ENCODE measurements around the gene RNF208.

The RNF208 gene

DNA sequence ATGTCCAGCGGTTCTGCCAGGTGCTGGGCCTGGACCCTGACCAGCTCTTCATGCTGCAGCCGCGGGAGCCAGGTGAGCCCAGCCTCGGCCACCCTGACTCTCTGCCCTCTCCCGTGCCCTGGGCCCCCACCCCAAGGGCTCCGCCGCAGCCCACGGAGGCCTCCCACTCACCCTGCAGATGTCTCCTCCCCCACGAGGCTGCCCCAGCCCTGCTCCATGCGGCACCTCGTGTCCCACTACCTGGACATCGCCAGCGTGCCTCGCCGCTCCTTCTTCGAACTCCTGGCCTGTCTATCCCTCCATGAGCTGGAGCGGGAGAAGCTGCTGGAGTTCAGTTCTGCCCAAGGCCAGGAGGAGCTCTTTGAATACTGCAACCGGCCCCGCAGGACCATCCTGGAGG, 7.4 kb downstream of the RNF208 start:
- no peak for DNase-seq (ENCODE audit: low read depth)

DNA sequence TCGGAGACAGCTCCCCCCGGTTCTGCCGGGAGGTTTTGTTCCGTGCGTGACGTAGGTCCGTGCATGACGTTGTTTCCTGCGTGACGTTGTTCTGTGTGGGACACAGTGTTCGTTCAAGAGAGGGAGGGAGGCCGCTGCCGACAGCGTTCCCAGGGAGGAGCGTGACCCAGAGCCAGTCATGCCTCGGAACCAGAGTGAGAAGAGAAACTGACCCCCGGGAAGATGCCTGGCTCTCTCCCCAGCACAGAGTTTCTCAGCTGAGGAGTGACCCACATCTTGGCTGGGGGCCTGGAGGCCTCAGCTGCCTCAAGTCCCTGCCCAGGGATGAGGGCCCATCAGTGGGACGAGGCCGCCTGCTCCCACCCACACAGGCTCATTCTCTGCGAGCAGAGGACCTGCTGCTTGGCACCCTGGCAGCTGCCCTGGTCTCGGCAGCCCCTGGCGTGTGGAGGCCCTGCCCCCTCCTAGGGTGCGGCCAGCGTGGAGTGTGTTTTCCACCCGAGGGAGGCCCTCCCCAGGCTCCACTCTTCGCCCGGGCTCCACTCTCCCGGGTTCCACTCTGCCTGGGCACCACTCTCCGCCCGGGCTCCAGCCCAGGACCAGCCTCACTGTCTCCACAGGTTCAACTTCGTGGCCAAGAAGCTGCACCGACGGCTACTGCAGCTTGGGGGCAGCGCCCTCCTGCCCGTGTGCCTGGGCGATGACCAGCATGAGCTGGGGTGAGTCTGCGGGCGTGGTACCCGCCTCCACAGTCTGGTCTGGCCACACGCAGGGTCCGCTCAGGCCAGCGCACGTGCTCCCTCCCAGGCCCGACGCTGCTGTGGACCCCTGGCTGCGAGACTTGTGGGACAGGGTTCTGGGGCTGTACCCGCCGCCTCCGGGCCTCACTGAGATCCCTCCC, 8.6 kb downstream of the RNF208 start:
- DNase-seq (ENCODE audit: low read depth), result no peak

DNA sequence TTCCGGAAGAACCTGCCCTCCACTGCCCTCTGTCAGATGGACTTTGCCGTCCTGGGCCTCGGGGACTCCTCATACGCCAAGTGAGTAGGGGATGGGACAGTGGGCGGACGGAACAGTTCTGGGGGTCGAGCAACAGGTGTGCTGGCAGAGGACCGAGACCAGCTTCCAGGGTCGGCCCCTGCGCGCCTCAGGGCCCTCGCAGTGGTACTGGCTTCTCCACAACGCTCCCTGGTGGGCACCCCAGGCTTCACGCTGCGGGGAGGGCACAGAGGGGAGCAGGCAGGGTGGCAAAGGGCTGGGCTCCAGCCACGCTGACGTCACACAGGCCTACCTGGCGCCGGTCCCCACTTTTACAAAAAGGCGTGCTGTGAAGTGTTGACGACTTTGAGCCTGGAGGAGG, 9.5 kb downstream of the RNF208 start:
- no peak for DNase-seq (ENCODE audit: low read depth)

DNA sequence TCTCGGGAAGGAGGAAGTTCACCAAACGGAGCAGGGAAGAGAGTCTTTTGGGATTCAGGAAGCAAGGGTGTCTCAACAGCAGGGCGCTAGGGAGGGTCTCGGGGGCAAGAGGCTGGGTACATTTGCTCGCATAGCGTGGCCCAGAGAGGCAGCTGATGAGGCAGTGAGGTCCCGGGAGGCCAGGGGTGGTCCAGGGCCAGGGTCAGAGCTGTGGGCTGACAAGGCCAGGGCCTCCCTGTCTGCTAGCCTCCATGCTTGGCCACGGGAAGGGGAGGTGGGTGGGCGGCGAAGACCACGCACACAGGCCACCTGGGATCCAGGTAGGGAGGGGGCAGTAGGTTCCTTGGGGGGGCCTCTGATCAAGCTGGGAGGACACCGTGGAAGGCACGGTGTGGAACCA, 10.5 kb downstream of the RNF208 start:
- no peak for DNase-seq (ENCODE audit: low read depth)

DNA sequence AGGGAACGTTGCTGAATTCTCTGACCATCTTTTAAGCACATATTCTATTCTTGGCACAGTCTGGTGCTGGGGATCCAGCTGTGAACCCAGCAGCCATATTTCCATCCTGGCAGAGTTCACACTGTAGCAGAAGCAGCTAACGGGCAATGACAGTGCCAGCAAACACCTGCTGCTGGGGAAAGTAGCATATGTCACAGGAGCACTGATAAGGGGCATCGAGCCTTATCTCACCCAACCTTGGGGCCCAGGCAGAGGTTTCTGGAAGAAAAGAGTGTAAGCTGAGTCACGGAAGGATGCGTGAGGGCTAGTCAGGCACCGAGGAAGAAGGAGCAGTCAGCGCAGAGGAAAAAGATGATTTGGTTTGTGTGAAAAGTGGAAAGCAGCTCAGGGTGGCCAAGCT, 15.4 kb downstream of the RNF208 start:
- DNase-seq (ENCODE audit: low read depth), result no peak

DNA sequence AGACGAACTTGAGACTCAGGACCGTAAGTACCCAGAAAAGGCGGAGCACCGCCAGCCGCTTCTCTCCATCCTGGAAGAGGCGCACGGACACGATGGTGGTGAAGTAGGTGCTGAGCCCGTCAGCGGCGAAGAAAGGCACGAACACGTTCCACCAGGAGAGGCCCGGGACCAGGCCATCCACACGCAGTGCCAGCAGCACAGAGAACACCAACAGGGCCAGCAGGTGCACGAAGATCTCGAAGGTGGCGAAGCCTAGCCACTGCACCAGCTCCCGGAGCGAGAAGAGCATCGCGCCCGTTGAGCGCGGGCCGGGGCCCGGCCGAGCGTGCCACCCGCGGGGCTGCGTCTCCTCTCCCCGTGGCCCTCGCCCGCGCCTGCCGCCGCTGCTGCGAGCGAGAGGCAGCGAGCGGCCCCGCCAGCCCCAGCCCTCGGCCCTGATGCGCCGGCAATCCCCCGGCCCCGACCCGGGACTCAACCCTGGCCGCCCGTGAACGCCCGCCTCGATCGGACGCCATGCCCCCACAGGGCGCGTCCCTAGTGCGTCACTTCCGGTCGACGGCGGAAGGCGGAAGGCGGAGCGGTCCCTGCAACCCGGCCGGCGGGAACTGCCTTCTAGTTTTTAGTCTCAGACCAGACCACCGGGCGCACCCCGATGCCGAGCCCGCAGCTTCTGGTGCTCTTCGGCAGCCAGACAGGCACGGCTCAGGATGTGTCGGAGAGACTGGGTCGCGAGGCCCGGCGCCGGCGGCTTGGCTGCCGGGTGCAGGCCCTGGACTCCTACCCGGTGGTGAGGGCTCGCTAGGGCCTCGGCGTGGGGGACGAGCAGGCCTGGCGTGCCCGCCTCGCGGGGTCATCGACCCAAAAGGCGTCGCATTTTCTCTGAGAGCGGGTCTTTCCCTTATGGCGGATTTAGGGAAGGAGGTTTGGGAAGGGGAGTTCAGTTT, 16.6 kb downstream of the RNF208 start, which contains the start of the genes NDOR1 and TMEM203:
Gene NDOR1 (plus strand): TSS at position 575 of the 944 bp plus-strand sequence. CDS start 78 bp downstream, at position 653.
Gene TMEM203 (minus strand): TSS at position 523 of the 944 bp plus-strand sequence. CDS start 234 bp downstream, at position 289.
- peak; percentile 92 for DNase-seq (ENCODE audit: low read depth)

DNA sequence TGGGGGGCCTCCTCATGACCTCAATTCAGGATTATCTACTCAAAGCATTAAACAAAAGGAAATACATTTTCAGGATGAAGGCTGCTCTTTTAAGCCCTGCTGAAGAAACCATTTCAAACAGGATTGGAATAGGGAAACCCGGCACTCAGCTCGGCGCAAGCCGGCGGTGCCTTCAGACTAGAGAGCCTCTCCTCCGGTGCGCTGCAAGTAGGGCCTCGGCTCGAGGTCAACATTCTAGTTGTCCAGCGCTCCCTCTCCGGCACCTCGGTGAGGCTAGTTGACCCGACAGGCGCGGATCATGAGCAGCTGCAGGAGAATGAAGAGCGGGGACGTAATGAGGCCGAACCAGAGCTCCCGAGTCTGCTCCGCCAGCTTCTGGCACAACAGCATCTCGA, 17.3 kb downstream of the RNF208 start:
- no peak for DNase-seq (ENCODE audit: low read depth)

DNA sequence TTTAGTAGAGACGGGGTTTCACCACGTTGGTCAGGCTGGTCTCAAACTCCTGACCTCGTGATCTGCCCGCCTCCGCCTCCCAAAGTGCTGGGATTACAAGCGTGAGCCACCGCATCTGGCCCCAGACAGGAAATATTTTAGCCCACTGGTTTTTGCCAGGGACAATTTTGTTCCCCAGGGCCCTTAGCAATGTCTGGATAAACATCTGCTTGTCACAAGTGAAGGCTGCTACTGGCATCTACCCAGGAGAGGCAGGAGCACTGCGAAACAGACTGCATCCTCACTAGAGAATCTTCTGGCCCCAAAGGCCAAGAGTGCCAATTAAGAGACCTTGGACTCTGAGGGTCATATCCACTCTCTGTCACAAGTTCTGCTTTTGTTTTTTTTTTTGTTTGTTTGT, 19.1 kb downstream of the RNF208 start:
- DNase-seq (ENCODE audit: low read depth), result no peak

DNA sequence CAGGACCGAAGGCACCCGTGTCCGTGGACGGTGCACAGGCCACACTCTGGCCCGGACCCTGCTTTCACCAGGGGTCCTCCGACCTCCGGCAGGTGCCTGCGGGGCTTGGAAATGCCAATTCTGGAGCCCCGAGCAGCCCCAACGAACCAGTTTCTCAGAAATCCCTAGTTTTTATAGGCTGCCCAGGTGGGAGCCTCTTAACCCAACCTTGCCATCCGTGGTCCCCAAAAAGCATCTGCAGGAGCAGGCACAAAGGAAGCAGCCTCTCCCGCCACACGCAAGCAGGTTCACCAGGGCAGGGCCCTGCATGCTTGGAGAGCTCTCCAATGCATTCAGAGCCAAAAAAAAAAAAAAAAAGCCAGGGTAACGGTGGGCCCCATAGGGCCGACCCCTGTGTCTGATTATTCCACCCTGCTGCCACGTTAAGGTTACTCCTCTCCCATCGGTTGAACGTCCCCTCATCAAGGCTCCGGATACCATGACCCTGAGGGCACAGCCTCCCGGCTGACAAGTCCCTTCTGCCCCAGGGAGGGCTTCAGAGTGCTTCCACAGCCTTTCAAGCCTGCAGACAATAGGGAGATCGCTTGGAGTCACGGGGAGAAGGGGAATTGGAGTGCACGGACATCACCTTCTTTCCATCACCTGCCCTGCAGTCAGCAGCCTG, 20.7 kb downstream of the RNF208 start:
- DNase-seq (ENCODE audit: low read depth), result no peak

DNA sequence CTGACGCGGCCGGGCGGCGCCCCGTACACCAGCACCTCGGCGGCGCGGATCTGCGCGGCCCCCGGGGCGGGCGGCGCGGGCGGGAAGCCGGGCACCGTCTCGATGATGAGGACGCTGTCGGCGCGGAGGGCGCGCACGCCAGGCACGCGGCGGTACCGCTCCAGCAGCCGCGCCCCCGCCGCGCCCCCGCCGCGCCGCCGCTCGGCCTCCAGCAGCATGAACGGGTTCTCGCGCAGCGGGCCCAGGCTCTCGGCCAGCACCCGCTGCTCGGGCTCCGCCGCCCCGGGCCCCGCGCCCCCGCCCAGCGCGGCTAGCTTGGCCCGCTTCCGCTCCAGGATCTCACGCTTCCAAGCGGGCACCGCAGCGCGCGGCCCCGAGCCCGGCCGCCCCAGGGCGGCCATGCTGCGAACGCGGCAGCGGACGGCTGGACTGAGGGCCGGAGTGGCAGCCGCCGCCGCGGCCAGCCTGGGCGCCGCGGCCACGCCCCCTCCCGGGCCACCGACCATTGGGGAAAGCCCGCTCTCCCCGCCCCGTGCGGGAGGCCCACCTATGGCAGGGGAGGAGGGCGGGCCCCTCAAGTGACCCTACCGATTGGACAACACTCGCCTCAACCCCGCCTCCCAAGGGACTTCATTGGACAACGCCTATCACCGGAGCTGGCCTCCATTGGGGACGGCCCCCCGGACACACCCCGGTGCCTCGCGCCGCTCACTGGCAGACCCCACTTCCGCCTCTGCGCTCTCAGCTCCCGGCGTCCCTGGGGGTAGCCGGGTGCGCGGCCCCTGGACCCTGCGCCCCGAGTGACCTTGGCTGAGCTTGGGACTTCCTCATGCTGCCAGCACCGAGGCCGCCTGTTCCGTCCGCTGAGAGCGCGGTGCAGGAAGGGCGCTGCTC, 21.5 kb downstream of the RNF208 start, which contains the start of gene TPRN:
Gene TPRN (minus strand): TSS at position 431 of the 894 bp plus-strand sequence. CDS start 30 bp downstream, at position 401.
- peak; percentile 98 for DNase-seq (ENCODE audit: low read depth)

DNA sequence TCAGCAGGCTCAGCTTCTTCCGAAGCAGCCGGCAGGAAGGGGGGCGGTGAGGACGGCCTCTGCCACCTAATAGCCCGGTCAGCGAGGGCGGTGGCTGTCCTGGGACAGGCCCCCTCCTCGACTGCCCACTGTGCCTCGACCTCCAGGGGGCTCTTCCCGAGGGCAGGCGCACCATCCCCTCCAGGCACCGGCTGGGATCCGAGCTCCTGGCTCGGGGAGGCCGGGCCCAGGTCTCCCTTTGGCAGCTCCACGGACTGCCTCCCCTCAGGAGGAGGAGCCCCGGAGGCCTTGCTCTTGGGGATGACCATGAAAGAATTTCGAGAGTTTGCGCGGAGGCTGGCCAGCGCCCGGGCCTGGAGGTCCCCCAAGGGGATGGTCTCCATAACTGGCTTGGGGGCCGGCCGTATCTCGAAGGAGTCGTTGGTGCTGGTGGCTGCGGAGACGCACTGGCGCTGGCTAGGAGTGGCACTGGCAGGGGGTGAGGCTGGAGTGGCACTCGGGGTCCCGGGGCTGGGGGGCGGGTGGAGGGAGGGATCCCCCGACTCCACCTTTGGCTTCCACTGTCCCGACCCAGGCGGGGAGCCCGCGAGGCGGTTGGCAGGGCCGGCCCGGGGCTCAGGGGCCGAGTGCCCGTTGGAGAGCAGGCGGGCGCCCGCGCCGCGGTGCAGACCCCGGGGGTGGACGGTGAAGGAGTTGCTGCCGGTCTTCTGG, 22.5 kb downstream of the RNF208 start:
- DNase-seq (ENCODE audit: low read depth), result no peak

DNA sequence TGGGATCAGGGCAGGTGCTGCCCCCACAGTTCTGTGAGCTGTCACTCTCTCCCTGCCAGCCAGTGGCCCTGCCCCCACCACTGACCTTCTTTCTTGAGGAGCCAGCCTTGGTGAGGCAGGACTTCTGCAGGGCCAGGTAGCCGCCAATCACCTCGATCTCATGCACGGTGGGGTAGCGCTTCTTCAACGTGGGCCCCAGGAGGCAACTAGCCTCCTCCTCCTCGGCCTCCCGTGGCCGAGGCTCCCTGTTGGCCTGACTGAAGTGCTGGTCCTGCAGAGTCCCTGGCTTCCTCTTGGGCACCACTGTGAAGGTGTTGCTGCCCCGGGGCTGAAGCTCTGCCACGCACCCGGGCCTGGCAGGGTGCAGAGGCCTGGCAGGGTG, 23.1 kb downstream of the RNF208 start:
- DNase-seq (ENCODE audit: low read depth), result no peak

DNA sequence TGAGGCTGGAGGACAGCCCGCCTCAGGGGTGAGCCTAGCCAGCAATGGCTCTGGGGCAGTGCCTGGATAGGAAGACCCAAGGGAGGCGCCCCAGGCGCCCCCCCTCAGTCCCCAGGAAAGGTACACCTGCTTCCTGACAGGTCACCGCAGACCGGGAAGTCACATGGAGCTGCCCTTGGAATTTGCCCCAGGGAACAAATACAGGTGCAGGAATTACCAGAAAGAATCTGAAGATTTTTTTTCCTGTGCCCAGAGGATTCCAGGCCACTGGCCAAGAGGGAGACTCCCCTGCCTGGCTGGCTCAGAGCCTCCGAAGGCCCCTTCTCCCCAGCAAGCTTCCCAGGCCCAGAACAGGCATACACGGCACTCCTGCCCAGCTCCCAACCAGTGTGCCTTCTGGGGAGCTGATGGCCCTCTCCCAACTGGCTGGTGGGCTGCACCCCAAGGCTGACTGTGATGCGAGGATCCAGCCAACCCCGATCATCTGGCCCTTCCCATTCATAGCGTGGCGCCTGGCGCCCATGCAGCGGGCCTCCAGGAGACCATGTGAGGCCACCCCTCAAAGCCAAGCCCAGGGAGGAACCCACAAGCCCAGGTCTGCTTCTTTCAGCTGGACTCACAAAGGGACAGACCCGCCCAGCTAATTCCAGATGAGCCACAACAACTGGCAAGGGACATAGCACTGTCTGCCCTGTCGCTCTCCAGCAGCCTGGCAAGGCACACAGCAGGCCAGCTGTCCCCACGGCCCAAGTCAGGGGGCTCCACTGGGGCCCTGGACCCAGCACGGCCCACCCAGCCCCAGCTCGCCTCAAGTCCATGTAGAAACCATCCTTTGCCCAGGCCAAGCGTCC, 23.8 kb downstream of the RNF208 start:
- no peak for DNase-seq (ENCODE audit: low read depth)

DNA sequence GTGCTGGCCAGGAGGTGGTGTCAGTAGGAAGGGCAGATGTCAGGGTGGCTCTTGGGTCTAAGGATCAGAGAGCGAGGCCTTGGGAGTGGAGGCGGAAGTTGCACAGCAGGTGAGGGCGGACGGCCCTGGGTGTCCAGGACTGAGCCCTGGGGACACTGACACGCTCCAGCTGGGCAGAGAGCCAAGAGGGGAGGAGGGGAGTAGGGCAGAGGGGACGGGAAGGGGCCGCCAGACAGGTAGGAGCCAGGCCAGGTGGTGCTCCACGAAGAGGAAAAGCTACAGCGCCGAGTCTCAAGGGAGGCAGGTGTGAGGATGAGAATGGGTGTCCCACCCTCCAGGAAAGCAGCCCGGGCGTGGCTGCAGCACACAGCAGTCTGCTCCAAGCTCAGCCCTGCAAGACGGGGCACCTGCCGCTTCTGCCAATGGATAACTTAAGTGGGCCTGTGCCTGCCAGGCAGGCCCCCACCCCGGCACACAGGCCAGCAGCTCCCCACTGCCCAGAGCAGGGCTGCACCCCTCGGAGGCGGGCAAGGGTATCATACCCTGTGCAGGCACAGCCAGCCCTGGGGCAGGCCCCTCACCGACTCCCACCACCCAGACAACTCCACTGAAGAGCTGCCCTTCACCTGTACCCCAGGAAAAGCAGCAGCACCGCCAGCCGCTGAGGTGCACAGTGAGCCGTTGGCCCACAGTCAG, 26.4 kb downstream of the RNF208 start:
- no peak for DNase-seq (ENCODE audit: low read depth)

DNA sequence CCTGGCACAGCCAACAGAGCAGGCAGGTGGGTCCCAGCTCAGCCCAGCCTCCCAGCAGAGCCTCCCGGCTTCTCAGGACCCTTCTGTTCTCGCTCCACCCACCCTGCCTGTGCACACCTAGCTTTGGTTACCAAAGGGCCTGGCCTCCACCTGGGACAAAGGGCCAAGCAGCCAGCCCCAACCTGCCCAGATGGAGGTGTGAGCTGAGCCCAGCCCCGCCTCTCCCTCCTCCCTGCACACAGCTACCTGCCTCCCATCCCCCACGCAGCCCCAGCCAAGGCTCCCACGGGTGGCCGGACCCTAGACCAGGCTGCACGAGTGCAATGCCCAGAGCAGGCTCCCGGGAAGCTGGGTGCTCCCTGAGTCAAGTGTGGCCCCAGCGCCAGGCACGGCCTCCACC, 27.1 kb downstream of the RNF208 start:
- DNase-seq (ENCODE audit: low read depth), result no peak

DNA sequence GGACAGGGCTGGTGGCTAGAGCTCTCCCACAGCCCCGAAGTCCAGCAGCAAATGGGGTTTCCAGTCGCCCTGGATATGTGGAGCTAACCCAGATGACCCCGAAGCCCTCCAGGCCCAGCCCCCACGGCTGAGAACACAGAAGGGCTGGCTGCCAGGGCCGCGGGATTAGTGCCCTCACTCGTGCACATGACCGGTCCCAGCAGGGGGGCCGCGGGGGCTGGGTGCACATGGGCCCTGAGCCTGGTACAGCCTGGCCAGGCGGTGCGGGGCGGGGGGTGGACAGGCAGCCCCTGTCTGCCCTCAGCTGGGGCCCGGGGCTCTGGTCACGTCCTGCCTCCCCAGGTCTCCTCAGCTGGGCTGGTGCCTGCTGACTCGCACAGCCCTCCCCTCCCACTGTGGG, 27.7 kb downstream of the RNF208 start:
- DNase-seq (ENCODE audit: low read depth), result no peak

DNA sequence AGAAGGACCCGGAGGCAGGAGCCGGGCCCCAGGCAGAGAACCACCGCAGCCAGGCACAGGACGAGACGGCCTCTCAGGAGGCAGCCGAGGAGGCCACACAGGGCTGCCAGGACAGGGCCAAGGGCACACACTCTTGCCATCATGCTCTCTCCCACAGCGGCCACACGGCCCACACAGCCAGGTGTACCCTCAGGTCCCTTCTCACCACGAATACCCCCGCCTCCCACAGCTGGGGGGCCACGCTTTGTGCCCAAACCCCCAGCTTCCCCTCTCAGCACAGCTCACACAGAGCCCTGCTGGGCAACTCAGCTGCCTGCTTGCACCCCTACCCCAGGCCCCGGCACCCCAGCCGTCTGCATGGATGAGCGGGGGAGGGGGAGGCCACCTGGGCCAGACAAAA, 28.3 kb downstream of the RNF208 start:
- DNase-seq (ENCODE audit: low read depth), result no peak

DNA sequence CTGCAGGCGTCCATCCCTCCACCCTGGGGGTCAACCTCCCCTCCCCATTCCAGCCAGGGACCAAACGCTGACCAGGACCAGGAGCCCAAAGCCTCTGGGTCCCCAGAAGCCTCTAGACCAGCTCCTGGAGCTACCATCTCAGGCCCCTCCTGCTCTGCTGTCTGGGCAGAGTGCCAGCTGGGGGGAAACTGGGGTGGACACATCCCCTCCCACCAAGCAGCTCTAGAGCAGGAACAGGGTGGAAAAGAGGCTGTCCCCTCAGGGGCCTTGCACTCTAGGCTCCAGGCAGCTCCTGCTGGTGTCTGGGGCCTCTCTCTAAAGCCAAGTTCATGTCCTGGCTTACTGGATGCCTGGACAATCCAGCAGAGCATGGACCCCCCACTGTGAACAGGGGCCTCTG, 29.2 kb downstream of the RNF208 start:
- no peak for DNase-seq (ENCODE audit: low read depth)

DNA sequence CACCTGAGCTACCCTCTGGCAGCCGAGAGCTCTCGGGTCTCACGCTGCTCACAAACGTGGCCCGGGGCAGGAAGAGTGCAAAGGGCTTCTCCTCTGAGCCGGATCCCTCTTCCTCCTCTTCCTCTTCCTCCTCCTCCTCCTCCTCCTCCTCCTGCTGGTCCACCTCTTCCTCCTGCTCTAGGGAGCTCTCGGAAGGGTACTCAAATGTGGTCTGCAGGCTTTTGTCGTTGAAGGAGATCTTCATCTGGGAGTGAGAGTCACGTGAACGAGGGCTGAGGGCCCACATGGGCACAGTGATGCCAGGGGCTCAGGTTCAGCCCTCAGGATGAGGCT, 29.6 kb downstream of the RNF208 start:
- no peak for DNase-seq (ENCODE audit: low read depth)
